Measurements from ENCODE around the gene SYTL1. TPM values are rescaled to one million over a fixed set of nuclear protein-coding genes. Genes with fewer than 3 reads are reported as not detected.
A peak's percentile ranks its signal among the peaks of the same experiment; 100 is the strongest.

SYTL1 gene
- total and polyA plus RNA-seq, 9 of the 15 experiments (the other 6 are each of a cell fraction or from before 2014, with no cell fraction given): 0.04 to 9.3 (median 1.7) TPM

DNA sequence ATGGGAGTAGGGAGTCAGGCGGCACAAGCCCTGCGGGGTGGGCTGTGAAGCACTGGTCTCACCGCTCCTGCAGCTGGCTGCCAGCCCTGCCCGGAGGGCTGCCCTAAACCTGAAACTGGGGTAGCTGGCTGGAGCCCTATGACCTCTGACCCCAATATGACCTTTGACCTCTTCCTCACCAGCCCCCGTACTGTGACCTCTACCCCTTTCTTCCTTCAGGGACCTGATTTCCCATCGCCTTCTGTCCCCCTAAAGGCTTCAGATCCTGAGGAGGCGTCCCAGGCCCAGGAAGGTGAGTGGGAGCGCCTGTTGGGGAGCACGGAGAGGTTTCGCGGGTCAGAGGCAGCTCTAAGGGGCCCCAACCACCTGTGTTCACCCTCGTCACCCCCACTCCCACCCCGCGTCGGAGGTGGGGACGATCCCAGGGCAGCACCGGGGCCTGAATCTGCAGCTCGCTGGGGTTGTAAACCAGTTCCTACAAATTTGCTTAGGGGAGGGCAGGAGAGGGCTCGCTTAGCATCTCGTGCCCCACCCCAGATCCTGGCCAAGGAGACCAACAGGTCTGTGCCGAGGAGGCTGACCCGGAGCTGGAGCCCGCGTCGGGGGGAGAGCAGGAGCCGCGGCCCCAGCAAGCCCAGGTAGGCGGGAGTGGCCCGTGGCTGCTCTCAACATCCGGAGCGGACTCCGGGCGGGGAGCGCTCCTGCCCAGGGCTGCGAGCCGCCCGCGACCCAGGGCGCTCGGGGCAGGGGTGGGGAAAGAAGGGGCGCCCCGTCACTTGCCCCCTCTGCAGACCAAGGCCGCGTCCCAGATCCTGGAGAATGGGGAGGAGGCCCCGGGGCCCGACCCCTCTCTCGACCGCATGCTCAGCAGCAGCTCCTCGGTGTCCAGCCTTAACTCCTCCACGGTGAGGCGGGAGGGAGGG is 7.3 kb downstream of the SYTL1 start (continued):
- TF ChIP-seq, protein P1, sequence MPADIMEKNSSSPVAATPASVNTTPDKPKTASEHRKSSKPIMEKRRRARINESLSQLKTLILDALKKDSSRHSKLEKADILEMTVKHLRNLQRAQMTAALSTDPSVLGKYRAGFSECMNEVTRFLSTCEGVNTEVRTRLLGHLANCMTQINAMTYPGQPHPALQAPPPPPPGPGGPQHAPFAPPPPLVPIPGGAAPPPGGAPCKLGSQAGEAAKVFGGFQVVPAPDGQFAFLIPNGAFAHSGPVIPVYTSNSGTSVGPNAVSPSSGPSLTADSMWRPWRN (IDR thresholded peaks at IDR 0.05; ENCODE audit: low read depth): no peak
- TF ChIP-seq, protein P2, sequence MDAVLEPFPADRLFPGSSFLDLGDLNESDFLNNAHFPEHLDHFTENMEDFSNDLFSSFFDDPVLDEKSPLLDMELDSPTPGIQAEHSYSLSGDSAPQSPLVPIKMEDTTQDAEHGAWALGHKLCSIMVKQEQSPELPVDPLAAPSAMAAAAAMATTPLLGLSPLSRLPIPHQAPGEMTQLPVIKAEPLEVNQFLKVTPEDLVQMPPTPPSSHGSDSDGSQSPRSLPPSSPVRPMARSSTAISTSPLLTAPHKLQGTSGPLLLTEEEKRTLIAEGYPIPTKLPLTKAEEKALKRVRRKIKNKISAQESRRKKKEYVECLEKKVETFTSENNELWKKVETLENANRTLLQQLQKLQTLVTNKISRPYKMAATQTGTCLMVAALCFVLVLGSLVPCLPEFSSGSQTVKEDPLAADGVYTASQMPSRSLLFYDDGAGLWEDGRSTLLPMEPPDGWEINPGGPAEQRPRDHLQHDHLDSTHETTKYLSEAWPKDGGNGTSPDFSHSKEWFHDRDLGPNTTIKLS (IDR thresholded peaks at IDR 0.05; ENCODE audit: borderline replicate concordance, low read depth): peak; percentile 54; the same call in 1 of the 2 replicates
- no peak for TF ChIP-seq EP400 (IDR thresholded peaks at IDR 0.05)
- no peak for TF ChIP-seq RBM25 (IDR thresholded peaks at IDR 0.05; ENCODE audit: low read depth, low read length, severe bottlenecking)
- TF ChIP-seq, protein P3, sequence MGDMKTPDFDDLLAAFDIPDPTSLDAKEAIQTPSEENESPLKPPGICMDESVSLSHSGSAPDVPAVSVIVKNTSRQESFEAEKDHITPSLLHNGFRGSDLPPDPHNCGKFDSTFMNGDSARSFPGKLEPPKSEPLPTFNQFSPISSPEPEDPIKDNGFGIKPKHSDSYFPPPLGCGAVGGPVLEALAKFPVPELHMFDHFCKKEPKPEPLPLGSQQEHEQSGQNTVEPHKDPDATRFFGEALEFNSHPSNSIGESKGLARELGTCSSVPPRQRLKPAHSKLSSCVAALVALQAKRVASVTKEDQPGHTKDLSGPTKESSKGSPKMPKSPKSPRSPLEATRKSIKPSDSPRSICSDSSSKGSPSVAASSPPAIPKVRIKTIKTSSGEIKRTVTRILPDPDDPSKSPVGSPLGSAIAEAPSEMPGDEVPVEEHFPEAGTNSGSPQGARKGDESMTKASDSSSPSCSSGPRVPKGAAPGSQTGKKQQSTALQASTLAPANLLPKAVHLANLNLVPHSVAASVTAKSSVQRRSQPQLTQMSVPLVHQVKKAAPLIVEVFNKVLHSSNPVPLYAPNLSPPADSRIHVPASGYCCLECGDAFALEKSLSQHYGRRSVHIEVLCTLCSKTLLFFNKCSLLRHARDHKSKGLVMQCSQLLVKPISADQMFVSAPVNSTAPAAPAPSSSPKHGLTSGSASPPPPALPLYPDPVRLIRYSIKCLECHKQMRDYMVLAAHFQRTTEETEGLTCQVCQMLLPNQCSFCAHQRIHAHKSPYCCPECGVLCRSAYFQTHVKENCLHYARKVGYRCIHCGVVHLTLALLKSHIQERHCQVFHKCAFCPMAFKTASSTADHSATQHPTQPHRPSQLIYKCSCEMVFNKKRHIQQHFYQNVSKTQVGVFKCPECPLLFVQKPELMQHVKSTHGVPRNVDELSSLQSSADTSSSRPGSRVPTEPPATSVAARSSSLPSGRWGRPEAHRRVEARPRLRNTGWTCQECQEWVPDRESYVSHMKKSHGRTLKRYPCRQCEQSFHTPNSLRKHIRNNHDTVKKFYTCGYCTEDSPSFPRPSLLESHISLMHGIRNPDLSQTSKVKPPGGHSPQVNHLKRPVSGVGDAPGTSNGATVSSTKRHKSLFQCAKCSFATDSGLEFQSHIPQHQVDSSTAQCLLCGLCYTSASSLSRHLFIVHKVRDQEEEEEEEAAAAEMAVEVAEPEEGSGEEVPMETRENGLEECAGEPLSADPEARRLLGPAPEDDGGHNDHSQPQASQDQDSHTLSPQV (IDR thresholded peaks at IDR 0.05): peak; percentile 46; the same call in 1 of the 2 replicates
- TF ChIP-seq ESRRA (IDR thresholded peaks at IDR 0.05; ENCODE audit: borderline replicate concordance, low read depth): peak; percentile 51; the same call in 1 of the 2 replicates
- peak in 1 of 3 experiments; percentile 23 for TF ChIP-seq YY1 (IDR thresholded peaks at IDR 0.05; ENCODE audit: borderline replicate concordance in 1 of 3, control insufficient read depth in 1 of 3, extremely low read depth in 1 of 3, insufficient read depth in 3 of 3, insufficient read length in 1 of 3, insufficient replicate concordance in 2 of 3, low read depth in 1 of 3, low read length in 2 of 3)
- TF ChIP-seq FOXK1 (CRISPR knock-in tag; IDR thresholded peaks at IDR 0.05; ENCODE audit: borderline replicate concordance): no peak
- 0 out of 3 replicates have a peak, but pooled peaks of 1 of the 2 experiments have one; percentile 25 for TF ChIP-seq CBX3 (IDR thresholded peaks at IDR 0.05; ENCODE audit: borderline replicate concordance in 1 of 2, low read length in 2 of 2)
- no peak for TF ChIP-seq BRF1 (IDR thresholded peaks at IDR 0.05; ENCODE audit: borderline replicate concordance, extremely low read depth, insufficient read length)
- 0 out of 2 replicates have a peak, but pooled peaks have one; percentile 45 for TF ChIP-seq TGIF2 (CRISPR knock-in tag; IDR thresholded peaks at IDR 0.05)
- no peak for TF ChIP-seq FOXP1 (CRISPR knock-in tag; IDR thresholded peaks at IDR 0.05)
- peak; percentile 28 for TF ChIP-seq PCBP1 (IDR thresholded peaks at IDR 0.05; ENCODE audit: low read depth, low read length, poor library complexity, severe bottlenecking)
- no peak for TF ChIP-seq TEAD4 (IDR thresholded peaks at IDR 0.05; ENCODE audit: low read length)
- TF ChIP-seq TEAD4 (CRISPR knock-in tag; IDR thresholded peaks at IDR 0.05; ENCODE audit: borderline replicate concordance): no peak
- no peak for TF ChIP-seq IFI16 (CRISPR knock-in tag; IDR thresholded peaks at IDR 0.05)

All from K562 (cell line).